ENCODE measurements around the gene CAMTA1.

DNA sequence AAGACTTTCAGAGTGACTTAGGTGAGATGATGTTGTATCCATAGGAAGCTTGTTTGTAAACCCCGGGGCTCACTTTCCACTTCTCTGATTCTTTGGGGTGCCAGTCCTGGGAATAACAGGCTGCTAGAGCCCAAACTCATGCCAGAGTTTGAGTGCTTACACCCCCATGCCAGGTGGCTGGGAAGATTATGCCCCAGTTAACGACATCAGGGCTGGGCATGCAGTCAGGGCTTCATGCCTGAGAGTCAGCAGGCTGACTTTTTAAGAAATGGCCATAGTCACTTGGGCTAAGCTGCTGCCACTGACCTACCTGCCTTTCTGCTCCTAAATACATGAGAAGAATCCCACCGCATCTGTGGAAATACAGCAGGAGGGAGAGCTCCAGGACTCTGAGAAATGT lies 560.3 kb downstream of the CAMTA1 start:
- no peak for TF ChIP-seq CTCF (IDR thresholded peaks at IDR 0.05; ENCODE audit: poor library complexity)
- TF ChIP-seq EZH2 (IDR thresholded peaks at IDR 0.05; ENCODE audit: borderline replicate concordance): no peak
- TF ChIP-seq EZH2phosphoT487 (IDR thresholded peaks at IDR 0.05; ENCODE audit: low read depth, severe bottlenecking, unreplicated experiment): no peak

Measured in hepatocyte (in vitro differentiated cells).